GM19324 (cell line): ENCODE data around the gene COMTD1.

Source experiments
- ATAC-seq: cut with Tn5 transposase; IDR thresholded peaks from one replicate; pipeline ENCODE4 v1.9.1; 2021; ENCODE audit warnings: mild to moderate bottlenecking, moderate library complexity; ENCODE audit not compliant: unreplicated experiment, low FRiP score

The COMTD1 gene

DNA sequence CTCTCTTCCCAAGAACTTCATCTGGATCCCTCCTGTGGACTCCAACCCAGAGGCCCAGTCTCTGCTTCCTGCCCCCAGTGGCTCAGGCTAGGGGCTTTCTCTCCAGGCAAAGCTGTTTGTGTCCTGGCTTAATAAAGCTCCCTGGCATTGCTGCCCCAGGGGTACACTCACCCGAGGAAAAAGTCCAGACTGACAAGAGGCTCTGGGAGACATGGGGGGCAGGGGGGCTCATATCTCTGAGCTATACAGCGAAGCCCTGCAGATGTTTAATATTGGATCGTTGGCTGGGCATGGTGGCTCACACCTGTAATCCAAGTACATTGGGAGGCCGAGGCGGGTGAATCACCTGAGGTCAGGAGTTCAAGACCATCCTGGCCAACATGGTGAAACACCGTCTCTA, 10.7 kb upstream of the COMTD1 start:
- no peak for ATAC-seq

DNA sequence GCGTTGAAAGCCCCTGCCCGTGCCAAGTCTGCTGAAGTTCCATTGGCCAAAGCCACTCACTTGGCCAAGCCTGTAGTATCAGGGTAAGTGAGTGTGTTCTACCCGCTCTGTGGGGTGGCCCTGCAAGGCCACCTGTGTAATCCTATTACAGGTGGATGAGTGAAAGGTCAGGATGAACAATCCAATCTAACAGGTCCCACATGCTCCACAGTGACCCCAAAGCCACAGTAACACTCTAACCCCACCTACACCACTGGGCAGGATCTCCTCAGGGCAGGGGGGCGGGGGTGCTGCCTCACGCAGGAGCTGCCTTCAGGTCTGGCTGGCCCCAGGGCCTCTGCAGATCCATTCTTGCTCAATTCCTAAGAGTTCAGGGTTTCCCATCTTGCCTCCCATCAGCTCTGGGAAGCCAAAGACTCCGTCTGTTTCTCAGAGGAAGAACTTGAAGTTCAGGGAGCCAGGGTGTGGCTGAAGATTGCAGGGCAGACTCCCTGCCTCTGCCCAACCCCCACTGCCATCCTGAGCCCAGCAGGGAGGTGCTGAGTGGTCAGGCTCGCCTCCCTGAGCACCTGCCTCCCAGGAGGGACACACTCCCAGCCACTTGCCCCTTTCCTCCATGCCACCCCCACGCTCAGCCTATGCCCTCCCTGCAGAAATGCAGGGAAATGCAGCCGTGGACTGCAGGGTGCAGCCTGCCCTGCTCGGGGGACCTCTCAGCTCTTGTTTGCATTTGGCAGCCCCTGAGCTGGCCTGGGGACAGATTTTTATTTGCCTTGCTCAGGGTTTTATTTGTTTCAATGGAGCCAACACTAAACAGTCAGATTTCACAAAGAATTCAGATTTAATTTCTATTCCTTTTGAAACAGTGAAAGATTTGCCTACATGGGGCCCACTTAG, 9.8 kb upstream of the COMTD1 start:
- no peak for ATAC-seq

DNA sequence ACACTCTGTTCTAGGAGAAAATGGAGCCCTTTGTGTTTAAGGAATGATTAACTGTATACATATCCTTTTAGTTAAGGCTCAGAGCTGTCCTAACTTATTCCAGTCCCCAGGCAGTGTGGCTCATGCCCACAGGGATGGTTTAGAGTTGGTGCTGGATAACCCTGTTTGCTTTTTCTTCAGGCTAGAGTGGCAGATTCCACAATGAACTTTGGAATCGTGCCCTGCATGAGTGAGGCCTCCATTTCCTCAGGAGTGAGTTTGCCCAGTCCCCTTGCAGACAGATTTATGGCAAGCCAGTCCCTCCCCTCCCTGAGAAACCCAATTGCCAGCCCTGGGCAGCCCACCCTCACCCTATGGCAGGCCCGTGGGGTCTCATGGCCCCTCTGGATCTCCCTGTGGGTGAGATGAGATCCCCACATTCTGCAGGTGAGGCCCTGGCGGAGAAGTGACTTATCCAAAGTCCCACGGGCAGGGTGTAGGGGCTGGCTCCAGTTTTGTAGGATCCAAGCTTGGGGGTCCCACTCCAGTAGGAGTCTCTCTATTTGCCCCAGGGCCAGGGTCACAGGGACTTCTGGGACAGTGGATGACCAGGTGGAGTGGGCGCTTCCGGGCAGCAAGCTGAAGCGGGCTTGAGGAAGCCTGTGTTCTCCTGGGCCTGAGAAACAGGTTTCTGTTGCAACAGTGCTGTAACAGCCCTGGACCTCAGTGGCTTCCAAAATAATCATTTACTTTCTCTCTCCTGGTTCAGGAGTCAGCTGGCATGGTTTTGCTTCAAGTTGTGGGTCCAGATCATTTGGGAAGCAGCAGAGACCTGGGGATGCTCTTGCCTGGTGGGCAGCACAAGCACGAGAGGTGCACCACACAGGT, 9.0 kb upstream of the COMTD1 start:
- no peak for ATAC-seq

DNA sequence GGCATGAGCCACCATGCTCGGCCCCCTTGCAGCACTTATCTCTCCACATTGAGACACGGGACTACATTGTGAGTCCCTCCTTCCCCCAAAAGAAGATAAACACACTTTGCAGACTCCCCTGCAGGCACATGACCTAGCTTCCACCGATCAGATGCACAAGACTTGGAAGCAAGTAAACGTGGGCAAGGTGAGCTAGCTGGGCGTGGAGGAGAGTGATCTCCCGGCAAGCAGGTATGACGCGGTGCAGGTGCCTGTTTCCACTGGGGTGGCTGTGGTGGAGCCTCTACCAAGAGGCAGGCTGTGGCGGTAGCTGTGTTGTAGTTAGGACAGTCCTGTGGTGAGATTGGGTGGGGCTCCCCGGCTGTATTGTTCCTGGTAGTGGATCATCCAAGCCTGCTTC, 7.7 kb upstream of the COMTD1 start:
- ATAC-seq: no peak

DNA sequence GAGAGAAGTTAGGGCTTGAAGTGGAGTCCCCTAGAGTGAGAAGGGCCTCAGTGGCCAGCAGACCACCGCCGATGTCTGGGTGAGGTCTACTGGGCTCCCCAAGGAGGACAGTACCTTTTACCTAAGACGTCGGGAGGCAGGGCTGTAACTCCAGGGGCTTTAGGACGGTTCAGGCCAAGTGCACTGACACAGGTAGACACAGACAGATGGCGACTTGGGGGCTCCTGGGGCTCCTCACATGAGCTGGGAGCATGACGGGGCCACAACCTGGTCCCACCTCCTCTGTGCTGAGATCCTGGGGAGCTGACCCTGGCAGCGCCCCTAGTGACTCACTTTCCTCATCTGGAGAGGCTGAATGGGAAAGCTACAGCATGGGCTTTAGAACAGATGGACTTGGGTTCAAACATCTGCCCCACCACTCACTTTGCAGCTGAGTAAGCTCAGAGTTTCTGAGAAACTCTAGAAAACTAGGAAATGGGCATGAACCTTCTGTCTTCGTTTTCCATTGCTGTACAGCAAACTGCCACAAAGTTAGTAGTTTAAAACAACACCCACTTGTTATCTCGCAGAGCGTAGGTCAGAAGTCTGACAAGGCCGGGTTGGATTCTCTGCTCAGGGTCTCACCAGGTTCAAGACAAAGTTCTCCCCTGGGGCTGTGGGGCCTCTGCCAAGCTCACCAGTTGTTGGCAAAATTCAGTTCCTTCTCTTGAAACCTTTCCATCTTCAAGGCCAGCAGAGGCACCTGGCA, 4.7 kb upstream of the COMTD1 start:
- ATAC-seq: no peak

DNA sequence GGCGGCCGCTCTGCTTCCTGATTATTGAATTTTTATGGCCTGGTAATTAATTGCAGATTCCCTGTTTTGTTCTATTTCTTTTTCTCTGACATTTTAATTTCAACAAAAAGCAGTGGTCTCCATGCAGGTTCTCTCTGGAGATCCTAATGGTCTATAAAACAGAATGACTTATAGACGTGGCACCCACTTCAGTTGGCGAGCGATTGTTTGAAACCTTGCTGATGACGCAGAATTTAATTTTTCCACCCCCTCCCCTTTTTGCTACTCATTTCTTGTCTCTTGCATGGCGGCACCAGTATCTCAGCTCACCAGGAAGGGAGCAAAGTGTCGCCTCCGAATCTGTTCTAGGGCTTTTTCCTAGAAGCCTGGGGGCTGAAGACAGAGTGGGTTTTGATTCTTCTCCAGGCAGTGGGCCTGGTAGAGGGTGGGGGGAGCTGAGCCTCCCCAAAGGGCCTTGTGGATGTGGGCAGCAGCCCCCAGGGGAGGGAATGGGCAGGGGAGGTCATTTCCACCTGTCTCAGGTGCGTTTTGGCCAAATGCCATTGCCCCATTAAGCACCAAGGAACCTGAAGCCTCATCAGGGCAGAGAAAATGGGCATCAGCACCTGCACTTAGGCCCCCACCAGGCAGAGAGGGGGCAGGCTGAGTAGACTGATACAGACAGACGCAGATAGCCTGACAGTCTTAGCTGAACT, 3.5 kb upstream of the COMTD1 start:
- no peak for ATAC-seq

DNA sequence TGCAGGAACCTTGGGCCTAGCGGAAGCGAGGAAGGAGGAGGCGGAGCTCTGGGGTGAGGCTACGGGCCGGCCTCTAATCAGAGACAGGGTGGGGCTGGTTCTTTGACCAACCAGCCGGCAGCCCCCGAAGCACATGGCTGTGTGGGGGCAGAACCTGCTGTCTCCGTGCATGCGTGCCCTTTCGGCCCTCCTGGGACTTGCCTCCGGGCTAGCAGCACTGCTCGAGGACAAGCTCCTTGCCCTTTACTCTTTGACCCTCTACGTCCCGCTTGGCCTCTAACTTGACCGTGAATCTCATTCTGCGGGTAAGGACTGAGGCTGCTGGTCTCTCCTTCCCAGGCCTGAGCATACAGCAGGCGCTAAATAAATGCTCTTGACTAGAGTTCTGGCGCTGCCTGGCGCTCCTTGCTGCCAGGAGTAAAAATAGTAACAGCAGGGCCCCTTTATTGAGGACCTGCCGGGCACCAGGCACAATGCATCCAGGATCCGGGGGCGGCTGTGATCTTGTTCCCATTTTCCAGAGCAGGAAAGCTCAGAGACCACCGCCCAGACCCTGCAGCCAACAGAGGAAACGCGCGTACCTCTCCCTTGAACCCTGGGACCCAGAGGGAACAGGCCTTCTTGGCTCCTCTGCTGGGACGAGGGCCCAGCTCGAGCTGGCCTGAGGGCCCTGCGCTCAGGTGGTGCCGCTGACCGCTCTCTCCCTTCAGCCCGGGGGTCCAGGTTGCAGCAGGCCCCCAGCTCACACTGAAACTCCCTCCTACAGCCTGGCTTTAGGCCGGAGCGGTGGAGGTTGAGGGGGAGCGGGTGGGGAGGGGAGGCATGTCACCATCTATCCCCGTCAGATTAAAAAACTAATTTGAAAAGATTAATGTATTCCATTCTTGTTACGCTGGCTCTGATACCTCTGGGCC, 2.7 kb upstream of the COMTD1 start:
- no peak for ATAC-seq

DNA sequence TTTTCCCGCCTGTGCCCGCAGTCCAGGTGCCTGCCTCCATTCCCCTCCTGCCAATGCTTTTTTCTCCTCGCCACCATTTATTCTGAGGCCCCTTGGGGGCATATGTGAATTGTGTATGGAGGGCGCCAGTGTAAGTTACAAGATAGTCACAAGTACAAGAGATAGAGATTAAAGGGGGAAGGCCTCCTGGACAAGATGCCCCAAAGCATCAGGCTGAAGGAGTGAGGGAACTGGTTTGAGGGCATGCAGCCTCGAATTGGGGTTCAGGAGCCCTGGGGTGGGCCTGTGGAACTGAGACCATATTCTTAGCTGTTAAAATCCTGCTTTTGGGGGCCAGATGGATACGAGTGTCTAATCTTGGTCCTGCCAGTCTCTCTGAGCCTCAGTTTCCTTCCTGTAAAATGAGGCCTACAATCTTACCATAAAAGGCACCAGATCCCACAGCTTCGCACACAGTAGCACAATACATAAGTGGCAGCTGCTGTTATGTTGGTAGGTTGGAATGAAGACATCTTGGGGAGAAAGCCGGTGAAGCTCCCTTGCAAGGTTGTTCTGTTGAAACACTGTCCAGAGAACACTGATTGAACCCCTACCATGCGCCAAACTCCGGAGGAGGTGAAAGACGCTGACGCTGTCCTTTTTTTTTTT, 545 bp upstream of the COMTD1 start:
- no peak for ATAC-seq

DNA sequence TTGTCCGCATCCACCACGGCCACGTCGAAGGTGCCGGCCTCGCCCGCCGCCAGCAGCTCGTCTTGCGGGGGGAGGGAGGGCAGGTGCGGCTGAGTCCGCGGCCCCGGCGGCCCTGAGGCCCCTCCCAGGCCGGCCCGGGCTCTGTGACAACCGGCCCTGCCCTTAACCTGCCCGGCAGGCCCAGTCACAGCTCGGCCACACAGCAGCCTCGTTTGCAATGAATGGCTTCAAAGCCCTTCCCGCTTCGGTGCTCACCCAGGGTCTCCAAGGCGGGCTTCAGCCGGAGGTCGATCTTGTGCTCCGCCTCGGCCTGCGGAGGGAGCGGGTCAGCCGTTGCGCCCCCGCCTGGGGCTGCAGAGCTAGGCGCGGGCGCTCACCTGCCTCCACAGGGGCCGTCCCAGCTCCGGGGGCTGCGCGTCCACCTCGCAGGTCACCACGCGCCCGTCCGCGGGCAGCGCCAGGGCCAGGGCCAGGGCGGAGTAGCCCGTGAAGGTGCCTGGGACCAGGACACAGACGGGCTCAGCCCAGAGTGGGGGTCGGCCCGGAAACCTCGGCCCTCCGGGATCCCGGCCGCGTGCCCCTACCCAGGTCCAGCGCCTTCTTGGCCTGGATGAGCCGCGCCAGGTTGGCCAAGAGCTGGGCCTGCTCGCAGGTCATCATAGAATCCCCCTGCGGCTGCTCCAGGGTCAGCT, 928 bp downstream of the COMTD1 start:
- ATAC-seq: peak; percentile 4

DNA sequence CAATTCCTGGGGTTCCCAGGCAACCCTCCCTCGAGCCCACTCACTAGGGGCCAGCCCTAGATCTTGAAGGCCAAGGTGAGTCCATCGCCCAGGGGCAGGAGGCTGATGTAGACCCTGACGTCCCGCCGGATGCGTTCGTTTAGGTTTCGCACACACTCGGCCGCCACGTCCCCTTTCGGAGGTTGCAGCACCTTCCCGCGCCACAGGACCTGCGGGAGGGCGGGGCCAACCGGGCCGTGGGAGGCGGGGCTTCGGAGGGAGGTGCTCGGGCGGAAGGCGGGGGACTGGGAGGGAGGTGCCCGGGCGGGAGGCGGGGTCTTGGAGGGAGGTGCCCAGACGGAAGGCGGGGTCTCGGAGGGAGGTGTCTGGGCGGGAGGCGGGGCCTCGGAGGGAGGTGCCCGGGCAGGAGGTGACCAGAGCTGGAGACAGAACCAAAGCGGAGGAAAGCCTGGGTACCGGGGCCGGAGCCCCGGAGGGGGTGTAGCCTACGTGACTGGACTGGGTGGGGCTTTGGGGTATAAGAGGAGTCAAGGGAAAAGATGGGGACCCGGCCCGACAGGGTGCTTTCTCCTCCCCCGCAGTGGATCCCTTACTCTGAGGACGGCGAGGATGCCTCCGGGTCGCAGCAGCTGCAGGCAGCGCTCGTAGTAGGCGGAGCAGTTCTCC, 1.6 kb downstream of the COMTD1 start:
- ATAC-seq: peak; percentile 60

DNA sequence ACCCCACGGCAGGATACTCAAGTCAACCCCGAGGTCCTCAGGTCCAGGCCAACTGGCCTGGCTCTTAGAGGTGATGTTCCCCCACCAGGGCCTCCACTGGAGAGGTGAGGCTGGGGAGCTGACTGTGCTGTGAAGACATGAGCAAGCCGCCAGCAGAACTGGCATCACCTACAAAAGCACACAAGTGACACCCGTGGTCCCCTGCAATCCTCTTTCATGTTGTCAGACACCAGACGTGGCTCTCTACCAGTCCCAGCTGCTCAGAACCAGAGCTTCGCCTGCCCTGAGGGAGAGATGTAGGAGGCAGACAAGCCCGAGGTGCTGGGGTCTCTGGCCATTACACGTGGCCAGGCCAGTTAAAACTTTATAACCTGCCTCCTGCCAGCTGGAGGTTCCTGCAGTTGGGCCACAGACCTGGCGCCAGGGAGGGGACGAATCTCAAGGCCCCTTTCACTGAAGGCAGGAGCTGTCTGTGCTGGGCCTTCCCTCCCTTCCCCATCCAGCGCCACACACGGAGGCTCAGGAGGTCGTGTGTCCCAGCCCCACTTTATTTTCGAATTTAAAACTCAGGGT, 2.2 kb downstream of the COMTD1 start:
- ATAC-seq: no peak

DNA sequence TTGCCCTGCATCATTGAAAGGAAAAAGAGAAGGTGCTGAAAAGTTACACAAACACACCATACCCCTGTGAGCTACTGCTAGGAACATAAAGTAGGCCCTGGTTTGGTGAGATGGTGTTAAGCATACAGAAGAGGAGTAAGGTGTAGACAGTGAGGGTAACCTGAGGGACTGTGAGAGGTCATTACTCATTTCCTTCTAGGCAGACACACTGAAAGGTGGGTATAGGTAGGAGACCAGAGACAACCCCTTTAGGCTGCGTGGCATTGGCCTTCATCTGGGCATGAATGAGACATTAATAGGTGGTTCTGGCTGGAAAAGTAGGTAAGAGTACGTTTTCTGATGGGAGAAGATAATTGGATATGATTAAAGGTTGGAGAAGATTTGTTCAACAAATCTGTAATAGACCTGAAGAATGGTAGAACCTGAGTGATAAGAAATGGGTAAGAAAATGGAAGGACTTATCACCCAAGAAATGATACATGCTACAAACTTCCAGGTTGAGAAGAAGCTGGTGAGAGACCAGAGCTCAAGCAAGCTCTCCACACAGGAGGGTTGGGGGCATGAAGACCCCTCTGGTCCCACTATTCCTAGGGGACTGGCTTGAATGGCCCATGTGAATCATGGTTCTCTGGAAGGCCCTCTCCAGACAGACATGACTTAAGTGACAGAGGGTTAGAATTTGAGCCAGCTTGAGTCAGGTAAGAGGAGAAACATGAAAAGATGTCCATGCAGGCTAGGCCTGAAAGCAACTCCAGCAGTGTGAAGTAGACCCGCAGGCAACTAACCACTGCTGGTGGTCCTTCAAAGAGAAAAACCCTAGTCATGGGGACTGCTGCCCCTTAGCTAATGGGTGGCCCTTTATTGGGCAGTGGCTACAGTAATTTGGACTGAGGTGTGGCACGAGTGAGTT, 3.8 kb downstream of the COMTD1 start:
- ATAC-seq: no peak

DNA sequence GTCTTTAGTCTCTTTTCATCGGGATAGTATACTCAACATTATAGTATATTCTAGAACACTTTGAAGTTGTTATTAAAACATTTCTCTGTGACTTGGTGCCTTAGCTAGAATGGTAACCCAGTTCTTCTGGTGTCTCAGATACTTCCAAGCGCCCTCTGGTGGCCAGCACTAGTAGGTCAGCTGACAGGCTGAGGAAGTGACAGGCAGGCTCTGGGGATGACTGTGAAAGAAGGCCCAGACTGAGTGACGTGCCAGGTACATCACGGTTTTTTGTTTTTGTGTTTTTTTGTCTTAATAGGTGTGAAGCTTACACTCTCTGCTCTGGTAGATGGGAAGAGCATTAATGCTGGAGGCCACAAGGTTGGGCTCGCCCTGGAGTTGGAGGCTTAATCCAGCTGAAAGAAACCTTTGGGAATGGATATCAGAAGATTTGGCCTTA, 5.1 kb downstream of the COMTD1 start:
- peak; percentile 29 for ATAC-seq

DNA sequence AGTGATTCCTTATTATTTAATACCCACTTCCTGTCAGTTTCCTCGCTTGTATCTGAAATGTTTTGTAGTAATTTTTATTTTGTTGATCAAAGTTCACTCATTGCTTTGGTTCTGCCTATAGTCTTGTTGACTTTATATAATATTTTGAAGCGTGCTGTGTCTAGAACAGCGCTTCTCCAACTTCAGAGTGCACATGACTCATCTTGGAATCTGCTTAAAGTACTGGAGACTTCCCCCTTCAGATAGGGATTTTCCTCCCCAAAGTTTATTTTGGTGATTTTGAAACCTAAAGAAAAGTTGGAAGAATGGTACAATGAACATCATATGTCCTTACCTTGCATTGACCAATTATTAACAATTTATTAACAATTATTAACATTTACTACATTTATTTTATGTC, 5.8 kb downstream of the COMTD1 start:
- ATAC-seq: no peak

DNA sequence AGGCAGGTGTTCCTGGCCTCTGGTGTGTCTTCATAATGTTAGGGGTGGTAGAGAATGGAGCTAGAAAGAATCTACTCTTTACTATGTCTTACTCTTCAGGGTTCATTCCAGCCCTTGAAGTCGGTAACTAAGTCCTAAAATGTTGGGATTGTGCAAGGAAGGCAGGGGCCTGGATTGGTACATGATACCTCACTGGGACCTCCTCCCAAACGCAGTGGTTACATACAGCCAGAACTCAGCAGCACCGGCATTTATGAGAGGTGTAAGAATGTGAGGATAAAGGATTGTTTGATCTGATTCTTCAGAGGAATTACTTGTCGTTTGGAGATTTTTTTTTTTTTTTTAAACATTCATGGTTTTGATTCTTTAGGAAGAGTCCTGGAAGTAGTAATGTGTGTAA, 6.9 kb downstream of the COMTD1 start:
- no peak for ATAC-seq

DNA sequence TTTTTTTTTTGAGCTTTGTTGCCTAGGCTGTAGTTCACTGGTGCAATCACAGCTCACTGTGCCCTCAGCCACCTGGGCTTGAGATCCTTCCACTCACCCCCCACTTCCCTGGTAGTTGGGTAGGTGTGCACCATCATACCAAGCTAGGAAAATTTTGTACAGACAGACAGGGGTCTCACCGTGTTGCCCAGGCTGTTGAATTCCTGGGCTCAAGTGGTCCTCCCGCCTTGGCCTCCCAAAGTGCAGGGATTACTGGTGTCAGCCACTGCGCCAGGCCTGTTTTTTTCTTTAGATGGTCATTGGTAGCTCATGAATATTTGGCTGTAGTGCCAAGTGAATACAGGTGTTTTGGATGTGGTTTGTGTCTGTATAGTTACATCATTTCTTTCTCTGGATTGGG, 7.5 kb downstream of the COMTD1 start:
- ATAC-seq: no peak
